H9 (cell line): Measurements from ENCODE around the gene SLCO3A1. TPM values are rescaled to one million over a fixed set of nuclear protein-coding genes. Genes with fewer than 3 reads are reported as not detected.

Experiments used
- DNase-seq: peaks from one replicate; pipeline ENCODE4 v3.0.0-alpha.2; 2017
- H2AFZ ChIP-seq: one replicate; pipeline ENCODE4 v1.6.1; 2013; ENCODE audit warnings: mild to moderate bottlenecking, low read length, control low read depth, moderate library complexity
- H2AK5ac ChIP-seq: 2 replicates; pipeline ENCODE4 v1.6.1; 2013; ENCODE audit warnings: low read length, control low read depth, mixed read lengths; ENCODE audit not compliant: insufficient read length
- H2BK120ac ChIP-seq: one replicate; pipeline ENCODE4 v1.6.1; 2013; ENCODE audit warnings: low read depth, mild to moderate bottlenecking, low read length, control low read depth, inconsistent platforms; ENCODE audit not compliant: poor library complexity, severe bottlenecking
- H2BK12ac ChIP-seq: 2 replicates; pipeline ENCODE4 v1.6.1; 2013; ENCODE audit warnings: low read length, control low read depth, mixed read lengths, low read depth; ENCODE audit not compliant: insufficient read length
- H2BK15ac ChIP-seq: 2 replicates; pipeline ENCODE4 v1.6.1; 2013; ENCODE audit warnings: low read depth, low read length, control low read depth
- H2BK20ac ChIP-seq: one replicate; pipeline ENCODE4 v1.6.1; 2013; ENCODE audit warnings: low read depth, mild to moderate bottlenecking, low read length, control low read depth, inconsistent platforms; ENCODE audit not compliant: poor library complexity, severe bottlenecking
- H2BK5ac ChIP-seq: 2 replicates; pipeline ENCODE4 v1.6.1; 2013; ENCODE audit warnings: low read length, control low read depth, mixed read lengths; ENCODE audit not compliant: insufficient read length
- H3K14ac ChIP-seq: 2 replicates; pipeline ENCODE4 v1.6.1; 2013; ENCODE audit warnings: low read length, control low read depth; ENCODE audit not compliant: insufficient read depth
- H3K18ac ChIP-seq: 2 replicates; pipeline ENCODE4 v1.6.1; 2013; ENCODE audit warnings: low read depth, mild to moderate bottlenecking, mixed read lengths, low read length, control low read depth; ENCODE audit not compliant: insufficient read length
- H3K23ac ChIP-seq: 2 replicates; pipeline ENCODE4 v1.6.1; 2013; ENCODE audit warnings: low read length, control low read depth, mixed read lengths, low read depth; ENCODE audit not compliant: insufficient read length
- H3K23me2 ChIP-seq: 2 replicates; pipeline ENCODE4 v1.6.1; 2013; ENCODE audit warnings: low read depth, mild to moderate bottlenecking, mixed read lengths, low read length, control low read depth; ENCODE audit not compliant: insufficient read length, poor library complexity, severe bottlenecking
- H3K27ac ChIP-seq: 2 replicates; pipeline ENCODE4 v1.5.1; 2013; ENCODE audit warnings: low read length, control low read depth, mixed read lengths, low read depth; ENCODE audit not compliant: insufficient read length
- H3K27me3 ChIP-seq: 2 replicates; pipeline ENCODE4 v1.6.1; 2013; ENCODE audit warnings: low read length, control low read depth, inconsistent platforms; ENCODE audit not compliant: insufficient read depth
- H3K4ac ChIP-seq: 2 replicates; pipeline ENCODE4 v1.6.1; 2013; ENCODE audit warnings: low read depth, mild to moderate bottlenecking, control low read depth, inconsistent platforms, low read length, moderate library complexity
- H3K4me1 ChIP-seq: 2 replicates; pipeline ENCODE4 v1.6.1; 2013; ENCODE audit warnings: low read length, control low read depth, inconsistent platforms; ENCODE audit not compliant: insufficient read depth
- H3K4me2 ChIP-seq: 2 replicates; pipeline ENCODE4 v1.6.1; 2013; ENCODE audit warnings: low read length, control low read depth, mixed read lengths; ENCODE audit not compliant: insufficient read length, insufficient read depth
- H3K56ac ChIP-seq: 2 replicates; pipeline ENCODE4 v1.6.1; 2013; ENCODE audit warnings: low read depth, mild to moderate bottlenecking, mixed read lengths, low read length, control low read depth; ENCODE audit not compliant: insufficient read length
- H3K79me1 ChIP-seq: 2 replicates; pipeline ENCODE4 v1.6.1; 2013; ENCODE audit warnings: low read depth, mild to moderate bottlenecking, moderate library complexity, low read length, control low read depth, inconsistent platforms; ENCODE audit not compliant: insufficient read depth, poor library complexity, severe bottlenecking
- H3K79me2 ChIP-seq: 2 replicates; pipeline ENCODE4 v1.6.1; 2013; ENCODE audit warnings: low read length, control low read depth, inconsistent platforms; ENCODE audit not compliant: insufficient read depth
- H3K9ac ChIP-seq: 2 replicates; pipeline ENCODE4 v1.6.1; 2013; ENCODE audit warnings: low read length, control low read depth, mixed read lengths; ENCODE audit not compliant: insufficient read length; ENCODE audit errors: extremely low read depth
- H3K9me3 ChIP-seq: one replicate; pipeline ENCODE4 v1.6.1; 2013; ENCODE audit warnings: low read depth, low read length, inconsistent platforms; ENCODE audit not compliant: control insufficient read depth
- H3T11ph ChIP-seq: one replicate; pipeline ENCODE4 v1.6.1; 2013; ENCODE audit warnings: mild to moderate bottlenecking, low read length, control low read depth, inconsistent platforms
- H4K20me1 ChIP-seq: one replicate; pipeline ENCODE4 v1.6.1; 2013; ENCODE audit not compliant: control insufficient read depth, insufficient read length, insufficient read depth
- H4K5ac ChIP-seq: 2 replicates; pipeline ENCODE4 v1.6.1; 2013; ENCODE audit warnings: low read depth, mild to moderate bottlenecking, mixed read lengths, low read length, control low read depth; ENCODE audit not compliant: insufficient read length
- H4K8ac ChIP-seq: replicated peaks from 2 replicates; pipeline ENCODE4 v1.6.1; 2013; ENCODE audit warnings: low read length, control low read depth, mixed read lengths, low read depth; ENCODE audit not compliant: insufficient read length
- H4K91ac ChIP-seq: 2 replicates; pipeline ENCODE4 v1.6.1; 2013; ENCODE audit warnings: low read depth, mild to moderate bottlenecking, moderate library complexity, mixed read lengths, low read length, control low read depth; ENCODE audit not compliant: insufficient read length
- H3K27ac Mint-ChIP-seq, 3 experiments: 2 replicates in 2 of 3; 3 replicates in 1 of 3; pipeline ENCODE4 v1.8.0; 2020 to 2021; ENCODE audit warnings: mixed read lengths in 3 of 3, mild to moderate bottlenecking in 1 of 3, moderate library complexity in 1 of 3
- H3K27me3 Mint-ChIP-seq: 2 replicates; pipeline ENCODE4 v1.8.0; 2021; ENCODE audit warnings: low read depth, mild to moderate bottlenecking, moderate library complexity, mixed read lengths
- H3K36me3 Mint-ChIP-seq, 3 experiments: 2 replicates in 2 of 3; 3 replicates in 1 of 3; pipeline ENCODE4 v1.8.0; 2020 to 2021; ENCODE audit warnings: low read depth in 3 of 3, mixed read lengths in 3 of 3; ENCODE audit not compliant: insufficient read depth in 1 of 3
- H3K4me1 Mint-ChIP-seq, 2 experiments: 2 replicates each; pipeline ENCODE4 v1.8.0; 2020; ENCODE audit warnings: mixed read lengths in 2 of 2
- H3K4me3 Mint-ChIP-seq, 2 experiments: 2 replicates in 1 of 2; 3 replicates in 1 of 2; pipeline ENCODE4 v1.8.0; 2020 to 2021; ENCODE audit warnings: mild to moderate bottlenecking in 2 of 2, mixed read lengths in 2 of 2, moderate library complexity in 1 of 2
- H3K9me3 Mint-ChIP-seq, 2 experiments: 2 replicates in 1 of 2; 3 replicates in 1 of 2; pipeline ENCODE4 v1.8.0; 2020; ENCODE audit warnings: mild to moderate bottlenecking in 2 of 2, mixed read lengths in 2 of 2, moderate library complexity in 1 of 2
- CTCF ChIP-seq: fragments of 200-600 bp; sonication (generic); conservative IDR thresholded peaks from 3 replicates; pipeline ENCODE4 v1.8.0; 2021; ENCODE audit warnings: antibody characterized with exemption, mild to moderate bottlenecking
- WGBS: extraction: QIAGEN DNeasy Blood & Tissue Kit; methylation state at CpG from one replicate; pipeline ENCODE4 v1.1.7; 2013; ENCODE audit warnings: missing lambda C conversion rate, low lambda C conversion rate, mixed read lengths; ENCODE audit not compliant: insufficient read length; ENCODE audit errors: extremely low coverage; 5-methylcytosine and 5-hydroxymethylcytosine counted together
- total RNA-seq: library from RNA; stranded (reverse); gene quantifications from 2 replicates; pipeline ENCODE4 v1.2.1, GENCODE V29; 2021

The SLCO3A1 gene
- total RNA-seq, 1 experiment from 2014 or later = 9.4 TPM

DNA sequence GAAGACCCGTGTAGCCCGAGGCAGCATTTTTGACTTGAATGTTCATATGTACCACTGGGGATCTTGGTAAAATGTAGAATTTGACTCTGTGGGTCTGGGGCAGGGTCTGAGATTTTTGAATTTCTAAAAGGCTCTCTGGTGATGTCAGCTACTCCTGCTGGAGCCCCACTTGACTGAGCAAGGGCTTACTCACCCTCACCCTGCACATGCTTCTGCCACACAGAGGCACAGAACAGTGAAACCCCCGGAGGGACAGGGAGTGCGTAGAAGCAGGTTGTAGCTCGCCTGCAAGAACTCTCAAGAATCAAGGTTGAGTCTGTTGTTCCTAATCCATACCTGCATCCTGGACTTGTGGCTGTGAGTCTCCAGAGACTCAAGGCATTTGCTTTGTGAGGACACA, 41.1 kb downstream of the SLCO3A1 start:
- H3K56ac ChIP-seq = no peak overlapping the region
- no peak overlapping the region for H3K23ac ChIP-seq
- H4K20me1 ChIP-seq = no peaks in the 10 kb centered on the region
- H3K23me2 ChIP-seq = no peaks in the 10 kb centered on the region
- H3K79me2 ChIP-seq = no peaks in the 10 kb centered on the region
- no peak overlapping the region for H3K27ac Mint-ChIP-seq
- no peak overlapping the region for H2BK15ac ChIP-seq
- H3K18ac ChIP-seq = no peak overlapping the region
- H2BK12ac ChIP-seq = no peak overlapping the region
- H3K27ac ChIP-seq = no peak overlapping the region
- H3K4me1 ChIP-seq = peaks cover 2% of the 10 kb centered on the region; the same call in 1 of the 2 replicates
- H3T11ph ChIP-seq = no peak overlapping the region
- H2AFZ ChIP-seq = no peak overlapping the region
- no peak overlapping the region for H4K5ac ChIP-seq
- no peak overlapping the region for H4K8ac ChIP-seq
- peaks cover 23 to 26% of the 10 kb centered on the region in 2 experiments for H3K4me1 Mint-ChIP-seq
- H3K27me3 Mint-ChIP-seq = no peaks in the 10 kb centered on the region
- H3K27me3 ChIP-seq = no peaks in the 10 kb centered on the region
- no peak overlapping the region for H3K4me2 ChIP-seq
- no CpG with 5 or more reads among the region's 5 CpGs for WGBS
- no peak for TF ChIP-seq CTCF
- H2BK5ac ChIP-seq = no peak overlapping the region
- no peak overlapping the region for H3K14ac ChIP-seq
- H3K9ac ChIP-seq = no peak overlapping the region
- H3K9me3 ChIP-seq = no peaks in the 10 kb centered on the region
- no peaks in the 10 kb centered on the region; a peak in 1 of 5 replicates for H3K9me3 Mint-ChIP-seq
- no peak overlapping the region for H2BK120ac ChIP-seq
- no peaks in the 10 kb centered on the region for H3K79me1 ChIP-seq
- no peak overlapping the region for H3K4ac ChIP-seq
- peaks cover 0 to 2% (median 0%) of the 10 kb centered on the region in 3 experiments; a peak in 1 of 7 replicates for H3K36me3 Mint-ChIP-seq
- H4K91ac ChIP-seq = no peak overlapping the region
- DNase-seq = no peak
- no peak overlapping the region for H3K4me3 Mint-ChIP-seq
- H2BK20ac ChIP-seq = no peak overlapping the region
- no peak overlapping the region for H2AK5ac ChIP-seq
